ENCODE results near the gene PTPRM. TPM values are rescaled to one million over a fixed set of nuclear protein-coding genes. Genes with fewer than 3 reads are reported as not detected.

Gene PTPRM
- total RNA-seq, 1 donor from 2014 or later, result 257 TPM

GRCh38 chr18:7607540-7608173, 40.5 kb downstream of the PTPRM start:
- DNase-seq (ENCODE audit: low spot score in 2 of 2), result no peak
- no peaks in the 10 kb centered on the region for H3K36me3 ChIP-seq
- H3K4me1 ChIP-seq, result peaks cover 10 to 25% of the 10 kb centered on the region in 2 donors
- intact Hi-C loops (cut with DNase I), result loop anchor here (2.0 kb wide), 2 partner anchors 15 to 41 kb away; partner anchors contain the start of gene PTPRM
- H3K9me3 ChIP-seq, result no peaks in the 10 kb centered on the region
- H3K27ac ChIP-seq, result peak overlapping the region; percentile 83
- no peaks in the 10 kb centered on the region for H3K27me3 ChIP-seq
- H3K4me3 ChIP-seq, result peak overlapping the region; percentile 18 to 23
- TF ChIP-seq, protein P1, sequence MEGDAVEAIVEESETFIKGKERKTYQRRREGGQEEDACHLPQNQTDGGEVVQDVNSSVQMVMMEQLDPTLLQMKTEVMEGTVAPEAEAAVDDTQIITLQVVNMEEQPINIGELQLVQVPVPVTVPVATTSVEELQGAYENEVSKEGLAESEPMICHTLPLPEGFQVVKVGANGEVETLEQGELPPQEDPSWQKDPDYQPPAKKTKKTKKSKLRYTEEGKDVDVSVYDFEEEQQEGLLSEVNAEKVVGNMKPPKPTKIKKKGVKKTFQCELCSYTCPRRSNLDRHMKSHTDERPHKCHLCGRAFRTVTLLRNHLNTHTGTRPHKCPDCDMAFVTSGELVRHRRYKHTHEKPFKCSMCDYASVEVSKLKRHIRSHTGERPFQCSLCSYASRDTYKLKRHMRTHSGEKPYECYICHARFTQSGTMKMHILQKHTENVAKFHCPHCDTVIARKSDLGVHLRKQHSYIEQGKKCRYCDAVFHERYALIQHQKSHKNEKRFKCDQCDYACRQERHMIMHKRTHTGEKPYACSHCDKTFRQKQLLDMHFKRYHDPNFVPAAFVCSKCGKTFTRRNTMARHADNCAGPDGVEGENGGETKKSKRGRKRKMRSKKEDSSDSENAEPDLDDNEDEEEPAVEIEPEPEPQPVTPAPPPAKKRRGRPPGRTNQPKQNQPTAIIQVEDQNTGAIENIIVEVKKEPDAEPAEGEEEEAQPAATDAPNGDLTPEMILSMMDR (IDR thresholded peaks at IDR 0.05), result no peak

DNA sequence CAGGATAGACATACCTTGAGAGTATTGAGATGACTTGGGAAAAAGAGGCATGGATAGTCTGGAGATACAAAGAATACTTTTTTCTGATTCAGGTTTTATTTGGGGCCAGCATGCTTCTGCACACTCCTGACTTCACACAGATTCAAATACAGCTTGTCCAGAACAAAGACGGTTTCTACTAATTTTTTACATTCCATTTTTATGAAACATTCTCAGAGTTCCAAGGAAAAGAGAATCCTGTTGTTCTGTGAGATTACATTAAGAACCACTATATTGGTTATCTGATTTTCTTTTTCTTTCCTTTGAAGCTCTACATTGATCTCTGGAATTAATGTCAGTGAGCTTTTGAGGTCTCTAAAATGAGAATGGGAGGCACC, 41.0 kb downstream of the PTPRM start:
- no peak for DNase-seq (ENCODE audit: low spot score in 2 of 2)
- TF ChIP-seq, protein P1 (IDR thresholded peaks at IDR 0.05), result no peak
- H3K27ac ChIP-seq, result peak overlapping the region; percentile 83
- H3K9me3 ChIP-seq, result no peaks in the 10 kb centered on the region
- H3K4me1 ChIP-seq, result peaks cover 10 to 25% of the 10 kb centered on the region in 2 donors
- H3K36me3 ChIP-seq, result no peaks in the 10 kb centered on the region
- no peaks in the 10 kb centered on the region for H3K27me3 ChIP-seq
- H3K4me3 ChIP-seq, result peak overlapping the region; percentile 18 to 23
- intact Hi-C loops (cut with DNase I), result loop anchor here (2.0 kb wide), 1 partner anchor 41 kb away; the partner anchor contains the start of gene PTPRM

- Histone ChIP-seq H3K36me3 (no peaks in the 10 kb centered on the region), H3K4me1 (peaks cover 10 to 24% of the 10 kb centered on the region in 2 donors), H3K27me3 (no peaks in the 10 kb centered on the region), H3K4me3 (peak overlapping the region in 1 of 2 donors; percentile 3), H3K27ac (peak overlapping the region; percentile 83), H3K9me3 (no peaks in the 10 kb centered on the region)
- TF ChIP-seq, protein P1 (IDR thresholded peaks at IDR 0.05), result no peak
- intact Hi-C loops (cut with DNase I), result loop anchor here (2.0 kb wide), 1 partner anchor 42 kb away; the partner anchor contains the start of gene PTPRM
- DNase-seq (ENCODE audit: low spot score in 2 of 2), result no peak
These were observed 41.7 kb downstream of the PTPRM start for GRCh38 chr18:7608781-7609201.

- Histone ChIP-seq H3K27me3 (no peaks in the 10 kb centered on the region), H3K27ac (peak overlapping the region; percentile 83), H3K4me3 (no peak overlapping the region), H3K9me3 (no peaks in the 10 kb centered on the region), H3K36me3 (no peaks in the 10 kb centered on the region), H3K4me1 (peaks cover 10 to 21% of the 10 kb centered on the region in 2 donors)
- DNase-seq (ENCODE audit: low spot score in 2 of 2), result no peak
- intact Hi-C loops (cut with DNase I), result loop anchor here (2.0 kb wide), 1 partner anchor 43 kb away; the partner anchor contains the start of gene PTPRM
- TF ChIP-seq, protein P1 (IDR thresholded peaks at IDR 0.05), result no peak
These were observed 42.5 kb downstream of the PTPRM start for GRCh38 chr18:7609617-7610016.

DNA sequence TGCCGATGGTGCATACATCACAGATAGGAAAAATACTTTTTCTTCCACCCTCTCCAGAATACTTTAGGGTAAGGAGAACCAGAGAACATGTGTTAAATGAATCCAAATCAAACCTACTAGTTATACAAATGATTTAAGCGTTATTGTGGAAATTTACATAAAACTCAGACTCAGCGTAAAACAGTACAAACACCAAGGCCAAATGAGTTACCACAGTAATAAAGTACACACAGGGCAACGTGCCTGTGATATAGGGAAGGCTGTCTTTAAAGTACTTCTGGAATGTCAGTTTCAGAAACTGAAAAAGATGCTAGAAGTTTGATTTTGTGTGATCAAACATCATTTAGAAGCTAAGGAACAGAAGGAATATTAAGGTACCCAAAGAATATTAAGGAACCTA, 46.9 kb downstream of the PTPRM start:
- H3K4me3 ChIP-seq, result no peak overlapping the region
- DNase-seq (ENCODE audit: low spot score in 2 of 2), result no peak
- H3K9me3 ChIP-seq, result no peaks in the 10 kb centered on the region
- H3K27ac ChIP-seq, result no peak overlapping the region
- no peaks in the 10 kb centered on the region for H3K27me3 ChIP-seq
- peaks cover 5 to 11% of the 10 kb centered on the region in 2 donors for H3K4me1 ChIP-seq
- intact Hi-C loops (cut with DNase I), result no loop called here
- TF ChIP-seq, protein P1 (IDR thresholded peaks at IDR 0.05), result no peak
- no peaks in the 10 kb centered on the region for H3K36me3 ChIP-seq

Measured in ascending aorta (tissue), 2 donors.